GM21717 (cell line): Measurements from ENCODE around the gene RNF212.
"Not testable (repeated sequence)": the region's sequence is repeated elsewhere in the genome, so short reads cannot be mapped to it uniquely, and the experiment has no call there.

Experiments
- ATAC-seq: cut with Tn5 transposase; IDR thresholded peaks from one replicate; pipeline ENCODE4 v1.9.1; 2021; ENCODE audit warnings: mild to moderate bottlenecking, moderate library complexity; ENCODE audit not compliant: unreplicated experiment

Gene RNF212

GRCh38 chr4:1072830-1073446 lies 40.4 kb downstream of the RNF212 start:
- ATAC-seq: no peak

- ATAC-seq: no peak
These were observed 44.0 kb downstream of the RNF212 start for GRCh38 chr4:1069394-1069793.

GRCh38 chr4:1065732-1066131 lies 47.6 kb downstream of the RNF212 start:
- no peak for ATAC-seq

GRCh38 chr4:1062419-1062818 lies 50.9 kb downstream of the RNF212 start:
- ATAC-seq: no peak

DNA sequence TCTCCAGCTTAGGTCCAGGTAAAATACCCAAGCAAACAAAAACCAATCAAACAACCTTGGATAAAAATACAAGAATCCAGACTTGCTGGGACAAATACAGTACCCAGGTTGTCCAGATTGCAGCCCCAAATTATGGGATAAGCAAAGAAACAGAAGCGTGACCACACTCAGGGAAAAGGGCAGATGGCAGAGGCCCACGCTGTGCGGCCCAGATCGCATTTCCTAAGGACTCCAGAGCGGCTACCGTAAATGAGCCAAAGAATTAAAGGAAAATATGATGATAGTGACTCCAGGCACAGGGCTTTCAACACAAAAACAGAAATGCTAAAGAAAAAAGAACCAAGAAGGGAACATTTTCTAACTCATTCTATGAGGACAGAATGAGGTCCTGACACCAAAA lies 51.6 kb downstream of the RNF212 start:
- ATAC-seq: no peak

- no peak for ATAC-seq
These were observed 52.2 kb downstream of the RNF212 start for GRCh38 chr4:1061056-1061700.

GRCh38 chr4:1060621-1061020 lies 52.7 kb downstream of the RNF212 start:
- ATAC-seq: no peak

DNA sequence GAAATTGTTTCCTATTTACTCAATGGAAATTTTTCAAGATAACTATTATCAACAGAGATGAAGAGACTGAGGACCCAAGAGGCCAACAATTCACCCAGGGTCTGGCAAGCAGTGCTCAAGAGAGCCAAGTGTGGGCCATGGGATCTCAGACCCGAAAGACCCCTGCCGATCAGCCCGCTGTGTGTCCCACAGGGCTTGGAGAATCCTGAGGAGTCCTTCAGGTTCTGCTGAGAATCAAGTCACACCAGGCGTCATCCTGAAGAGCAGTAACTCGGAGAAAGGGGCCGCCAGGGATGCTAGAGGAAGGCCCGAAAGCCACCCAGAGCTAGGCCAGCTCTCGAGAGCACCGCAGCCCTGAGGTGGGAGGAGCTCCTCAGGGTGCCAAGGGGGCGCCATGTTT lies 53.2 kb downstream of the RNF212 start:
- no peak for ATAC-seq

- ATAC-seq: no peak
These were observed 54.2 kb downstream of the RNF212 start for GRCh38 chr4:1058997-1059665.

DNA sequence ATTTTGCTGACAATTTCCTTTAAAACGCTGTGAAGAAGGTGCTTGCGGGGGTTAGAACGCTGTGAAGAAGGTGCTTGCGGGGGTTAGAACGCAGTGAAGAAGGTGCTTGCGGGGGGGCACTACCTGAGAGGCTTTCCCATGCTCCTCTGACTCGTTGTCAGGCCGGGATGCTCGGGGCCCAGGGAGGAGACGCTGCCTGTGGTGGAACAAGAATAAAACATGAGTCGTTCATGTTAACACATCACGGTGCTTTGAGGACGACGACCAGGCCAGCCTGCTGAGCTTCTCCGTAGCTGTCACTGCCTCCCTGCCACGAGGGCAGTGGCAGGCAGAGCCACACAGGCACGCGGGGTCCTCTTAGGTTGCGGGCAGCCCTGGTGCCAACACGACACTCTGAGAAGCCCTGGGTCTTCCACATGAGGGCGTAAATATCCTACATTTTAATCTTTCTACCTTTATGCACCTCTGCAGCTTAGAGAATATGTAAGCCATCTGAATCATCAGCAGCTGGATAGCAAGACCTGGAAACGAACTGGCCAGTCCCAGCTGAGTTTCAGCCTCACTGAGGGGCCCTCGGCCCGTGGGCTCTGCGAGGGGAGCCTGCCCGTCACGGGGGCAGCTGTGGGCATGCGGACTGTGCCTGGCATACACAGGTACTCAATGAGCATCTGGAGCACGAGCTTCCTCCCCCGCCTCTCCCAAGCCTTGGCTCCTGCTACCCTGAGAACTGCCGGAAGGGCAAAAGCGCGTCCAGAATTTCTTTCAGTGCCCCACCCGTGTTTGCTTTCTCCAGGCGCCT lies 55.0 kb downstream of the RNF212 start:
- ATAC-seq: no peak

GRCh38 chr4:1057403-1057745 lies 56.0 kb downstream of the RNF212 start:
- no peak for ATAC-seq

DNA sequence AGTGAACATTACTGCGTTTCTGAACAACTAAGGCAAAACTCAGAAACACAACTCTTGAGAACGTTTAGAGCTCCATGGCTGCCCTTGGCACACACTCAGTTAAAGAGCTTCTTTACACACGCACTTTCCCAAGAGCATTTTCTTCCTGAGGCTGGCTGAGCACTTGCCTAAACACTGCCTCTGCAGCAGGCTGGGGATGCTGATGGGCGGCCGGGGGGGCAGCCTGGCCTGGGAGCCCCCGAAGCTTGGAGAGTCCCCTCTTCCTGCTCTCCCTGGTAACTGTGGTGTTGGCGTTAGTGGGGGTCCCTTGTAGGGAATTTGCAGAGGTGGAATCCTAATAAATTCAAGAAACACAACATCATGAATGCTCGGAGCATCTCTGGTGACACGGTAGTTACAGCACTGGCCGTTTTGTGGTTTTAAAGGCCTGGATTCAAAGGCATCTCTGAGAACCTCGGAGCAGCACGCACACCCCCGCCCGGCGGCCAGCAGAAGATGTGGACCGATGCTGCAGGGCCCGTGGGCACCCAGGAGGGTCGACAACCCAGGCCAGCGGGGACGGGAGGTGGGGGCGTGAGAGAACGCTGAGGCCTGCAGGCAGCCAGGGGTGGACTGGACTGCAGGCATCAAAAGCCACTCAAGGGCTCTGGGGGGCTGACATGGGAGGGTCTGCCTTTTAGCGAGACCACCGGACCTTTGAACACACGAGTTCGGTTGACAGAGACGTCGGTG lies 56.5 kb downstream of the RNF212 start:
- ATAC-seq: no peak

DNA sequence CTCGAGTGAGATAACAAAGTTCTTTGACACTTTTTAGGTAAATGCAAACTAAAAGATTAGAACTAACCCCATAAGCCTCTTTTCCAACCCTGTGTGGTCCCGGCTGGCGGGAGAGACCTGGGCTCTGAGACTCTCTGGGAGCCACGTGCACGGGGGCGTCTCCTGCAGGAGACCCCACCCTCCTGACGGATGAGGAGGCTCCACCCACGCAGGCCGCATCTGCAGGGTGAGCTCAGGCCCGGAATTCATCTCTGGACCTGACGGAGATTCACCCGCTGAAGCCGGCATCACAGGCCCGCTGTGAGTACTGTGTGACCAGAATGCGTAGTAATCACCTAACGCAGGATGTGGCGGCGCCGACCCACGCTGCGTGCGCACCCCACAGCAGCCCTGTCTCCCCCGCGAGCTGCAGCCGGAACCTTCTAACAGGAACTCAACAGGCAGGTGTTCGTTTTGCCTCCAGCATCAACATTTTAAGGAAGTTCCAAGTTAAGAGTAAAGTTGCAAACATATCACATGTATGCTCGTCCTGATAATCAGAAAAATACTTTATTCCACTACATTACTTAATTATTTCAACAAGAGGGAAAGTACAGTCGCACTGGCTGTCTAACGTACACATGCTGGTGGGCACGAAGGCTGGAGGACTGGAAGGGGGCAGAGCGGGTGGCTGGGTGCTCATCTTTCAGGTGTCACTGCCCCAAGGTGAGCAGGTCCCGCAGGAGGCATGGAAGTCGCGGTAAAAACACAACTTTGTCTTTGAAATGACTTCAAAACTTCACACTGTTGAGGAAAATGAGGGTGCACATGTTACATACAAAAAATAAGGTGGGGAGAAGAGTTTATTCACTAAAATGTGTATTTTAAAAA lies 57.4 kb downstream of the RNF212 start:
- ATAC-seq: no peak

- not testable (repeated sequence) for ATAC-seq
These were observed 58.1 kb downstream of the RNF212 start for GRCh38 chr4:1055243-1055701.

- ATAC-seq: not testable (repeated sequence)
These were observed 58.6 kb downstream of the RNF212 start for GRCh38 chr4:1054696-1055242.

GRCh38 chr4:1053891-1054290 lies 59.5 kb downstream of the RNF212 start:
- ATAC-seq: not testable (repeated sequence)

GRCh38 chr4:1053080-1053661 lies 60.2 kb downstream of the RNF212 start:
- ATAC-seq: no peak

DNA sequence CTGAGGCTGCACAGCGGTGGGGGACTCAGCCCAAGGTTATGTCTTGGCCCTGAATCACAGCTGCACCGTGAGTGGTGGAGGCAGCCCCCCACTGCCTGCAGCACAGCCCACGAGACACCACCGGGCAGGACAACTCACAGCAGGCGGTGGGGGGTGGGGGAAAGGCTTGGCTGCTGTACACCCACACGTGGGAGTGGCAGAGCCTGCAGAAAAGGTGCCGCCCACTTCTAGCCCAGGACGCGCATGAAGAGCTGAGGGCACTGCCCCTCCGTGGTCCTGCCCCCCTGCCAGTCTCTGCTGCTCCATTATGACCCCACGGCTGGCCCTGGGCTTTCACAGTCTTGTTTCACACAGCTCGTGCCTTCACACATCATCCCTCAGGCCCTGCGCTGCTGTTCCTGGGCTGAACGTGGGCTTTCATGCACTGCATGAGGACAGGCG lies 61.1 kb downstream of the RNF212 start:
- no peak for ATAC-seq

DNA sequence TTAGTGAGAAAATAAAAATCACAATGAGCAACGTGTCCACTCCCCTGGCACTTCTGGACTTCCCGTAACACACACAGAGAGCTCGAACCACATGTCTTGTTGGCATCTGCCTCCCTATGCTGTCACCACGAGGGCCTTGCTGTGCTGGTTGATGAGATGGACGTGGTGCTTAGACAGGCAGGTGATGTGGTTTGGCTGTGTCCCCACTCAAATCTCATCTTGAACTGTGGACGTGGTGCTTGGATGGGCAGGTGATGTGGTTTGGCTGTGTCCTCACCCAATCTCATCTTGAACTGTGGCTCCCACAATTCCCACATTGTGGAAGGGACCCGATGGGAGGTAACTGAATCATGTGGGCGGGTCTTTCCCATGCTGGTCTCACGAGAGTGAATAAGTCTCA lies 61.9 kb downstream of the RNF212 start:
- ATAC-seq: no peak
